H9 (cell line): ENCODE results near the gene ESRRB. TPM values are rescaled to one million over a fixed set of nuclear protein-coding genes. Genes with fewer than 3 reads are reported as not detected.
A peak's percentile ranks its signal among the peaks of the same experiment; 100 is the strongest.

ENCODE experiments used
- DNase-seq: peaks from one replicate; pipeline ENCODE4 v3.0.0-alpha.2; 2017
- H2AFZ ChIP-seq: one replicate; pipeline ENCODE4 v1.6.1; 2013; ENCODE audit warnings: mild to moderate bottlenecking, low read length, control low read depth, moderate library complexity
- H2AK5ac ChIP-seq: 2 replicates; pipeline ENCODE4 v1.6.1; 2013; ENCODE audit warnings: low read length, control low read depth, mixed read lengths; ENCODE audit not compliant: insufficient read length
- H2BK120ac ChIP-seq: one replicate; pipeline ENCODE4 v1.6.1; 2013; ENCODE audit warnings: low read depth, mild to moderate bottlenecking, low read length, control low read depth, inconsistent platforms; ENCODE audit not compliant: poor library complexity, severe bottlenecking
- H2BK12ac ChIP-seq: 2 replicates; pipeline ENCODE4 v1.6.1; 2013; ENCODE audit warnings: low read length, control low read depth, mixed read lengths, low read depth; ENCODE audit not compliant: insufficient read length
- H2BK15ac ChIP-seq: 2 replicates; pipeline ENCODE4 v1.6.1; 2013; ENCODE audit warnings: low read depth, low read length, control low read depth
- H2BK20ac ChIP-seq: one replicate; pipeline ENCODE4 v1.6.1; 2013; ENCODE audit warnings: low read depth, mild to moderate bottlenecking, low read length, control low read depth, inconsistent platforms; ENCODE audit not compliant: poor library complexity, severe bottlenecking
- H2BK5ac ChIP-seq: 2 replicates; pipeline ENCODE4 v1.6.1; 2013; ENCODE audit warnings: low read length, control low read depth, mixed read lengths; ENCODE audit not compliant: insufficient read length
- H3K14ac ChIP-seq: 2 replicates; pipeline ENCODE4 v1.6.1; 2013; ENCODE audit warnings: low read length, control low read depth; ENCODE audit not compliant: insufficient read depth
- H3K18ac ChIP-seq: 2 replicates; pipeline ENCODE4 v1.6.1; 2013; ENCODE audit warnings: low read depth, mild to moderate bottlenecking, mixed read lengths, low read length, control low read depth; ENCODE audit not compliant: insufficient read length
- H3K23ac ChIP-seq: 2 replicates; pipeline ENCODE4 v1.6.1; 2013; ENCODE audit warnings: low read length, control low read depth, mixed read lengths, low read depth; ENCODE audit not compliant: insufficient read length
- H3K23me2 ChIP-seq: 2 replicates; pipeline ENCODE4 v1.6.1; 2013; ENCODE audit warnings: low read depth, mild to moderate bottlenecking, mixed read lengths, low read length, control low read depth; ENCODE audit not compliant: insufficient read length, poor library complexity, severe bottlenecking
- H3K27ac ChIP-seq: 2 replicates; pipeline ENCODE4 v1.5.1; 2013; ENCODE audit warnings: low read length, control low read depth, mixed read lengths, low read depth; ENCODE audit not compliant: insufficient read length
- H3K27me3 ChIP-seq: 2 replicates; pipeline ENCODE4 v1.6.1; 2013; ENCODE audit warnings: low read length, control low read depth, inconsistent platforms; ENCODE audit not compliant: insufficient read depth
- H3K4ac ChIP-seq: 2 replicates; pipeline ENCODE4 v1.6.1; 2013; ENCODE audit warnings: low read depth, mild to moderate bottlenecking, control low read depth, inconsistent platforms, low read length, moderate library complexity
- H3K4me1 ChIP-seq: 2 replicates; pipeline ENCODE4 v1.6.1; 2013; ENCODE audit warnings: low read length, control low read depth, inconsistent platforms; ENCODE audit not compliant: insufficient read depth
- H3K4me2 ChIP-seq: 2 replicates; pipeline ENCODE4 v1.6.1; 2013; ENCODE audit warnings: low read length, control low read depth, mixed read lengths; ENCODE audit not compliant: insufficient read length, insufficient read depth
- H3K56ac ChIP-seq: 2 replicates; pipeline ENCODE4 v1.6.1; 2013; ENCODE audit warnings: low read depth, mild to moderate bottlenecking, mixed read lengths, low read length, control low read depth; ENCODE audit not compliant: insufficient read length
- H3K79me1 ChIP-seq: 2 replicates; pipeline ENCODE4 v1.6.1; 2013; ENCODE audit warnings: low read depth, mild to moderate bottlenecking, moderate library complexity, low read length, control low read depth, inconsistent platforms; ENCODE audit not compliant: insufficient read depth, poor library complexity, severe bottlenecking
- H3K79me2 ChIP-seq: 2 replicates; pipeline ENCODE4 v1.6.1; 2013; ENCODE audit warnings: low read length, control low read depth, inconsistent platforms; ENCODE audit not compliant: insufficient read depth
- H3K9ac ChIP-seq: 2 replicates; pipeline ENCODE4 v1.6.1; 2013; ENCODE audit warnings: low read length, control low read depth, mixed read lengths; ENCODE audit not compliant: insufficient read length; ENCODE audit errors: extremely low read depth
- H3K9me3 ChIP-seq: one replicate; pipeline ENCODE4 v1.6.1; 2013; ENCODE audit warnings: low read depth, low read length, inconsistent platforms; ENCODE audit not compliant: control insufficient read depth
- H3T11ph ChIP-seq: one replicate; pipeline ENCODE4 v1.6.1; 2013; ENCODE audit warnings: mild to moderate bottlenecking, low read length, control low read depth, inconsistent platforms
- H4K20me1 ChIP-seq: one replicate; pipeline ENCODE4 v1.6.1; 2013; ENCODE audit not compliant: control insufficient read depth, insufficient read length, insufficient read depth
- H4K5ac ChIP-seq: 2 replicates; pipeline ENCODE4 v1.6.1; 2013; ENCODE audit warnings: low read depth, mild to moderate bottlenecking, mixed read lengths, low read length, control low read depth; ENCODE audit not compliant: insufficient read length
- H4K8ac ChIP-seq: replicated peaks from 2 replicates; pipeline ENCODE4 v1.6.1; 2013; ENCODE audit warnings: low read length, control low read depth, mixed read lengths, low read depth; ENCODE audit not compliant: insufficient read length
- H4K91ac ChIP-seq: 2 replicates; pipeline ENCODE4 v1.6.1; 2013; ENCODE audit warnings: low read depth, mild to moderate bottlenecking, moderate library complexity, mixed read lengths, low read length, control low read depth; ENCODE audit not compliant: insufficient read length
- H3K27ac Mint-ChIP-seq, 3 experiments: 2 replicates in 2 of 3; 3 replicates in 1 of 3; pipeline ENCODE4 v1.8.0; 2020 to 2021; ENCODE audit warnings: mixed read lengths in 3 of 3, mild to moderate bottlenecking in 1 of 3, moderate library complexity in 1 of 3
- H3K27me3 Mint-ChIP-seq: 2 replicates; pipeline ENCODE4 v1.8.0; 2021; ENCODE audit warnings: low read depth, mild to moderate bottlenecking, moderate library complexity, mixed read lengths
- H3K36me3 Mint-ChIP-seq, 3 experiments: 2 replicates in 2 of 3; 3 replicates in 1 of 3; pipeline ENCODE4 v1.8.0; 2020 to 2021; ENCODE audit warnings: low read depth in 3 of 3, mixed read lengths in 3 of 3; ENCODE audit not compliant: insufficient read depth in 1 of 3
- H3K4me1 Mint-ChIP-seq, 2 experiments: 2 replicates each; pipeline ENCODE4 v1.8.0; 2020; ENCODE audit warnings: mixed read lengths in 2 of 2
- H3K4me3 Mint-ChIP-seq, 2 experiments: 2 replicates in 1 of 2; 3 replicates in 1 of 2; pipeline ENCODE4 v1.8.0; 2020 to 2021; ENCODE audit warnings: mild to moderate bottlenecking in 2 of 2, mixed read lengths in 2 of 2, moderate library complexity in 1 of 2
- H3K9me3 Mint-ChIP-seq, 2 experiments: 2 replicates in 1 of 2; 3 replicates in 1 of 2; pipeline ENCODE4 v1.8.0; 2020; ENCODE audit warnings: mild to moderate bottlenecking in 2 of 2, mixed read lengths in 2 of 2, moderate library complexity in 1 of 2
- WGBS: extraction: QIAGEN DNeasy Blood & Tissue Kit; methylation state at CpG from one replicate; pipeline ENCODE4 v1.1.7; 2013; ENCODE audit warnings: missing lambda C conversion rate, low lambda C conversion rate, mixed read lengths; ENCODE audit not compliant: insufficient read length; ENCODE audit errors: extremely low coverage; 5-methylcytosine and 5-hydroxymethylcytosine counted together
- total RNA-seq: library from RNA; stranded (reverse); gene quantifications from 2 replicates; pipeline ENCODE4 v1.2.1, GENCODE V29; 2021
- TF ChIP-seq, protein P1 (sequence below): fragments of 200-600 bp; sonication (generic); conservative IDR thresholded peaks from 3 replicates; pipeline ENCODE4 v1.8.0; 2021; ENCODE audit warnings: antibody characterized with exemption, mild to moderate bottlenecking

The ESRRB gene
- total RNA-seq, 1 experiment from 2014 or later: 0.11 TPM

DNA sequence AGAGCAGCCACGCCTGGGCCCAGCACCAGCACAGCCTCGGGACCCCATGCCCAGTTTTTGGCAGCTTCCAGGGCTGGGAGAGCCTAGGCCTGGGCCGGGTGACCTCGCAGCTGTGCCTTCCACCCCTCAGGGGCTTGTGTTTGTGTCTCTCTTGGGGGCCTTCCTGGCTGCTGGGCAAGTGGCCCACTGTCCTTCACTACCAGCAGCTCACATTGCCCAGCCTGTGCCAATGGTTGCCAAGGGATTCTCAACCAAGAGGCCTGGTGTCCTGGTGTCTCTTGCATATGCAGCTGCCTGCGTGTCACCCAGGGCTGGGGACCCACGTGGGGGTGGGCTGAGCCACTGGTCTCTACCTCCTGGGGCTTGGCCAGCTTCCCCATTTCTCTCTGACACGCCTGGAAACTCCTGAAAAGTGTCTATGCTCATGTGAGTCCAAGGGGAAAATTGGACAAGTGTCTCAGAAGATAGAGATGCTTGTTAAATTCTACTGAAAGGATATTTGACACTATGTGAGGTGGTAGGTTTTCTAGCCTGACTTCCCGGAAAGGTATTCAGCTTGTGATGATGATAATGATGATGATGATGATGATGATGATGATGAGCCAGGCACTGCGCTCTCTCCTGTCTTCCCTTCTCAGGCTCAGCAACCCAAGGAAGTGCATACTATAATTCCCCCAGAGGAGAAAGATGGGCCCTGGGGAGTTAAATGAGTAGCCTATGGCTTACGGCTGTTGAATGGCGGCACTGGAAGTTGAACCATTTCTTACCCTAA lies 48.8 kb upstream of the ESRRB start:
- no peak for DNase-seq
- H3K9me3 Mint-ChIP-seq: no peaks in the 10 kb centered on the region
- Histone ChIP-seq H4K20me1 (no peaks in the 10 kb centered on the region), H3K27ac (no peak overlapping the region), H3K9me3 (no peaks in the 10 kb centered on the region), H3K9ac (no peak overlapping the region), H4K5ac (no peak overlapping the region), H3K56ac (no peak overlapping the region), H2AK5ac (no peak overlapping the region), H3K4me2 (no peak overlapping the region), H3K23me2 (no peaks in the 10 kb centered on the region), H3K4ac (no peak overlapping the region), H4K8ac (no peak overlapping the region), H2BK20ac (no peak overlapping the region), H3K79me2 (no peaks in the 10 kb centered on the region), H3K14ac (peak overlapping the region; percentile 18; the same call in 1 of the 2 replicates), H2BK120ac (no peak overlapping the region), H2AFZ (no peak overlapping the region), H3K4me1 (peaks cover 3% of the 10 kb centered on the region; the same call in 1 of the 2 replicates), H2BK5ac (no peak overlapping the region), H3T11ph (no peak overlapping the region), H3K18ac (no peak overlapping the region), H2BK12ac (no peak overlapping the region), H2BK15ac (no peak overlapping the region), H4K91ac (no peak overlapping the region), H3K27me3 (no peaks in the 10 kb centered on the region; the same call in 1 of the 2 replicates), H3K23ac (no peak overlapping the region), H3K79me1 (no peaks in the 10 kb centered on the region)
- H3K27me3 Mint-ChIP-seq: peaks cover 75% of the 10 kb centered on the region
- peaks cover 0 to 2% (median 0%) of the 10 kb centered on the region in 3 experiments; a peak in 2 of 7 replicates for H3K36me3 Mint-ChIP-seq
- H3K4me1 Mint-ChIP-seq: peaks cover 22 to 28% of the 10 kb centered on the region in 2 experiments
- TF ChIP-seq, protein P1, sequence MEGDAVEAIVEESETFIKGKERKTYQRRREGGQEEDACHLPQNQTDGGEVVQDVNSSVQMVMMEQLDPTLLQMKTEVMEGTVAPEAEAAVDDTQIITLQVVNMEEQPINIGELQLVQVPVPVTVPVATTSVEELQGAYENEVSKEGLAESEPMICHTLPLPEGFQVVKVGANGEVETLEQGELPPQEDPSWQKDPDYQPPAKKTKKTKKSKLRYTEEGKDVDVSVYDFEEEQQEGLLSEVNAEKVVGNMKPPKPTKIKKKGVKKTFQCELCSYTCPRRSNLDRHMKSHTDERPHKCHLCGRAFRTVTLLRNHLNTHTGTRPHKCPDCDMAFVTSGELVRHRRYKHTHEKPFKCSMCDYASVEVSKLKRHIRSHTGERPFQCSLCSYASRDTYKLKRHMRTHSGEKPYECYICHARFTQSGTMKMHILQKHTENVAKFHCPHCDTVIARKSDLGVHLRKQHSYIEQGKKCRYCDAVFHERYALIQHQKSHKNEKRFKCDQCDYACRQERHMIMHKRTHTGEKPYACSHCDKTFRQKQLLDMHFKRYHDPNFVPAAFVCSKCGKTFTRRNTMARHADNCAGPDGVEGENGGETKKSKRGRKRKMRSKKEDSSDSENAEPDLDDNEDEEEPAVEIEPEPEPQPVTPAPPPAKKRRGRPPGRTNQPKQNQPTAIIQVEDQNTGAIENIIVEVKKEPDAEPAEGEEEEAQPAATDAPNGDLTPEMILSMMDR: no peak
- H3K27ac Mint-ChIP-seq: no peak overlapping the region; a peak in 1 of 7 replicates
- WGBS: no CpG with 5 or more reads among the region's 11 CpGs
- H3K4me3 Mint-ChIP-seq: no peak overlapping the region
